Amygdala (tissue), 56 donors: ENCODE measurements around the gene TENM3.
"Not testable (repeated sequence)": the region's sequence is repeated elsewhere in the genome, so short reads cannot be mapped to it uniquely, and the experiment has no call there.

Source experiments
- DNase-seq, 56 donors: peaks; one replicate each; lab custom pipeline; 2025; lab: John Stamatoyannopoulos, UW

Gene TENM3

DNA sequence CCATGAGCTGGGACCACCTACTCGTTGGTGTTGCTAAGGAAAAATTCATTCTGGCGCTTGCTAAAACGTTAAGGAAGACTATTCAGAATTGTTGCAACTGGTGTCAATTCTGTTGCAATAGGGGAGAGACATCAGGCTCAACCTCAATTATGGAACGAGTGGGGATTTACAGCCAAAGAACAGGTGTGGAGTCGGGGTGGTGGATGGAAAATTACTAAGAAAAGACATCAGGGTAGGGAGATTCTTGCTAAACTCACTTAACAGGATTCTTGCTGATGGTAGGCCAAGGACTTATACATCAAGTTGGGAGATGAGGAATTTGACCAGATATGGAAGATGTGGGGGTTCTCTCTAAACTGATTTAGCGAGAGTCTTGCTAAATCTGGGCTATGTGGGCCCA lies 139.7 kb downstream of the TENM3 start:
- no peak for DNase-seq

DNA sequence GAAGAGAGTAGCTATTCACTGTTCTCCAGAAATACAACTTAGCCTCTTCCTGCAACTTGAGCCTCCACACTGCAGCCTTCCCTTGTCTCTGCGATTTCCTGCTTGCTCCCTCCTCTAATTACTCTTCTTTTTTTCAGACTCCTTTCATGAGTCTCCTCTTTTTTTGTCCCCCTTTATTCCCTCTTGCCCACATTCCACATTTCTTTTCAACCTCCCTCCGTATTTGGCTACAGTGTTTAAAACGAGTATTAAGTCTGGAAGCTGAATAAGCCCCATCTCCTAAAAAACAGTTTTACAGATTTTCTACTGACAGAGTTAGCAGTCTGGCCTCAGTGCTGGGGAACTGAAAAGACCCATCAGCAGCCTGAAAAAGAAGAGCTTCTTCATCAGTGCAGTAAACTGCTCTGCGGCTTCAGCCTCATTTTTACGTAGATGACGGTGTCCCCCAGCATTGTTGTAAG lies 141.5 kb downstream of the TENM3 start:
- no peak for DNase-seq

DNA sequence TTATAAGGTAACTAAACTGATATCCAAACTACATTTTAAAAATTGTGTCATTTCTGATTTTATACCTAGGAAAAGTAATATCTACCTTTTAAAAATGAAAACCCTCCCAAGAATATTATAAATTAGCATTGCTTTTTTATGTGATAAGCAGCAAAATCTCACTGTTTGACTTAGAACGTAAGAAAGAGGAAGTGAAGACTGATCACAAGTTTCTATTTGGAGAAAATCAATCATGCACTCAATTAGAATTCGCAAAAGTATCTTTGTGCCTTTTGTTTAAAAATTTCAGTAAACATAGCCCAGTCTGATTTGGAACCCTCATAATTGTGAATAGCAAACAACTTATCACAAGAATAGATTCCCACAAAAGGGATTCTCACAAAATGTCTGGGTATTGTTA lies 142.7 kb downstream of the TENM3 start:
- no peak for DNase-seq

DNA sequence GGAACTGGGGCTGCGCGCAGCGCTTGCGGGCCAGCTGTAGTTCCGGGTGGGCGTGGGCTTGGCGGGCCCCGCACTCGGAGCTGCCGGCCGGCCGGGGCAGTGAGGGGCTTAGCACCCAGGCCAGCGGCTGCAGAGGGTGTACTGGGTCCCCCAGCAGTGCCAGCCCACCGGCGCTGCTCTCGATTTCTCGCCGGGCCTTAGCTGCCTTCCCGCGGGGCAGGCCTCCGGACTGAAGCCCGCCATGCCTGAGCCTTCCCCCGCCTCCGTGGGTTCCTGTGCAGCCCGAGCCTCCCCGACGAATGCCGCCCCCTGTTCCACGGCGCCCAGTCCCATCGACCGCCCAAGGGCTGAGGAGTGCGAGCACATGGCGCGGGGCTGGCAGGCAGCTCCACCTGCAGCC lies 143.4 kb downstream of the TENM3 start:
- DNase-seq: not testable (repeated sequence)

DNA sequence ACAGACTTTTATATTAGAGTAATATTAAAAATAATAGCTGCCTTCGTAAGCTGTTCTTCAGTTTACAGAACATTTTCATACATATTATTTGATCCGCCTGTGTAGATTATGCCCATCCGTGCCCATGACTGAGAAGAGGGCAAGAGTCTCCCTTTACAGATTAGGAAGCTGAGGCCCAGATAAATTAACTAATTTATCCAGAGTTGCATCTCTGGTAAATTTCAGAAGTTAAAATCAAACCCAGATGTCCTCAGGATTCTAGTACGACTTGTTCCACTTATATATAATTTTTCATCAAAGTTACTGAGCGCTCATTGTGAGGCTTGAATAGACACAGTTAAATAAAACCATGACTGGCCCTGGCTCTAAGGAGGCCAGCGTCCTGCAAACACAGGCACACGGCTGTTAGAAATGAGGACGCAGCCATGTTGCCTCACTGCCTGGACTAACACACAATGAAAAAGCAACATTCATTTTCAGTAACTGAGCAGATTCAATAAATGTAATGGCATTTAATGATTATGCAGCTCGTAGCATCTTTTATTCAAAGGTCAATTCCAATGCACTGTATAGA lies 148.0 kb downstream of the TENM3 start:
- DNase-seq: no peak

DNA sequence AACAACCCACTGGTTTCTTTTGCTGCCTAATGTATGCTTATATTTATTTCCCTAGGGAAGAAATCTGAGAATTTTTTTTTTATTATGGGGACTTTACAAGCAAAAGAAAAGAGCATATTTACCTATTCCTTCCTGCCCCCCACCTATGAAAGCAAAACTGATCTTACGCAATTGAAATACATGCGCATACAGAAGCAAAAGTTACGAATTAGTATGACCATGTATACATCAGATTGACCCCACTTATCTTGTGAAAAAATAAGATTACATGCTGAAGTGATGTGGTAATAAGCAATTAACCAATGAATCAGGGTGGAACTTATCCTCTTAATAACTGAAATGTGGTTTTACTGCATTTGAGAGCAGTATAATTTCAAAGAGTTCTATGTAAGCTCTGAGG lies 151.0 kb downstream of the TENM3 start:
- DNase-seq: no peak

DNA sequence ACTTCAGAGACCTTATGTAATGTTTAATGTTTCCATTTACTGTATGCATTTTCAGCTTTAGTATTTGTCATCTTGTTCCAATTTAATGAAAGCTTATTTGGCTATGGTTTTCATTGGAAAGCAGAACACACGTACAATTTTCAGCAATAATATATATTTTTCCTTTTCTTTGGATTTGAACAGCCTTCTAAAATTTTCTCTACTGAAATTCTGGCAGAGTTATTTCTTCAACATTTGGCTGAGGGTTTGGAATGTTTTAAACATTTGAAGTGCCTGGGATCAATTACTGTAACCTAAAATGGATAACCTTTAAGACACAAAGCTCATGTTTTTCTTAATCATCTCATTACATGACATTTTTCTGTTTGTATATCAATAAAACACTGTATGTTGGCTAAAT lies 156.9 kb downstream of the TENM3 start:
- no peak for DNase-seq

DNA sequence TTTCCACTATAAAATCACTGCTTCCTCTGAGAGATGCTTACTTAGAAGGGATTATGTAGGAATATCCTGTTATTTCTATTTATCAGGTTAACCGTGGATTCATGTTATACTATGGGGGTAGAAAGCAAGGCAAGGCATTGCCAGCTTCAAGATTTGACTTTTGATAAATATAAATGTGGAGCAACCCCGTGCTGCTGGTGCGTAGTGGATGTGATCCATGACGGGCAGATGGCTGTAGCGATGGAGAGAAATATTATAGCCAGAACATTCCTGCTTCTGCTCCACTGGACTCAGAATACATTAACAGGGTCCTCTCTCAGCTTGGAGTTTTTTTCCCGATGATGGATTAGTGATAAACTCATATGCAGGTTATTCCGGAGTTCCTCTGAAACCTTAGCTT lies 157.6 kb downstream of the TENM3 start:
- no peak for DNase-seq

DNA sequence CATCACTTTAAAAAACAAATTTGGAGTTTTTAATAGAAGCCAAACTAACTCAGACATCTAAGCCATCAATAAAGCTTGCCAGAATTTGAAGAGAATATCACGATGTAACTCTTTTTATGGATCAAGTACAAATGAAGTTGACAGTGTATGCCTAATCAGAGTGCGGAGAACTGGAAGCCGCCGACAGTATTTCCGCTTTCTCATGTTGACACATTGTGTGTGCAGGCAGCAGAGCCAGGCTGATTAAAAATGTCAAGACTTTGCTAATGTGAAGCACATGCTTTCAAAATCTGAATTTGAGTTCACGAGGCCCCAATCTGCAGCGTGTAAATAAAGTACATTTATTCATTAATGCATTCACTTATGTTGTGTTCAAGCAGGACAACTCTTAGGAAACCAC lies 161.2 kb downstream of the TENM3 start:
- DNase-seq: no peak

DNA sequence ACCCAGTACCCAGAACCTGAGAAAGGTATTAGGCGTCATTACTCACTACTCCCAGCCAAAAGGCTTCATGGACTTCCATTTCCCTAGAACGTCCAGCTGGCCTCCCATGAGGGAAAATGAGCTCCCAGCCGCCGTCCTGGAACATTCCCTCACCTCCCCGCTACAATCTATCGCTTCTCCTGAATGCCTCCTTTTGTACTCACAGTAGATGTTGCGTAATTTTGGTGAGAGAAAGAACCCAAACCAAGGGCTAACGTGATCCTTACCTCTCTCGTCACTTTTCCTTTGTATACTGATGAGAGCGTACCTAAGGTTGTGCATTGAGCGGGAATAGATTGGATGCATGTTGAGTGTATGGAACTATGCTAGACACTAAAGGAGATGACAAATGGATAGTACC lies 161.9 kb downstream of the TENM3 start:
- no peak for DNase-seq

DNA sequence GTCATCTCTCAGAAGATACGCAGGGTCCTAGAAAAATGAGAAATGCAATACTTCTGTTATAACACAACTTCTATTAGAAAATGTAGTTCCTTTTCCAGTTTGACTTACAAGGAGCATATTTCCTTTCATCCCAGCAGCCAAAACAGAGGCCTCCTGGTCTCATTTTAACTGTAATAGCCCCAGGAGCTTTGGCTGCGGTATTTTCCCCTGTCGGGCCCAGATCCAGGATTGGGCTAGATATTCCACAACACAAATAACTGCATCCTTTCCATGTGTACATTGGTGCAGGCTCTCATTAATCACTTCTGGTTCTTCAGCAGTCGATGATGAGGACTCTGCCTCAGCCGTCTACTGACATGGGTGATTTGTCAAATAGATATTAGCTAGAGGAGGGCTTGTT lies 166.1 kb downstream of the TENM3 start:
- no peak for DNase-seq

DNA sequence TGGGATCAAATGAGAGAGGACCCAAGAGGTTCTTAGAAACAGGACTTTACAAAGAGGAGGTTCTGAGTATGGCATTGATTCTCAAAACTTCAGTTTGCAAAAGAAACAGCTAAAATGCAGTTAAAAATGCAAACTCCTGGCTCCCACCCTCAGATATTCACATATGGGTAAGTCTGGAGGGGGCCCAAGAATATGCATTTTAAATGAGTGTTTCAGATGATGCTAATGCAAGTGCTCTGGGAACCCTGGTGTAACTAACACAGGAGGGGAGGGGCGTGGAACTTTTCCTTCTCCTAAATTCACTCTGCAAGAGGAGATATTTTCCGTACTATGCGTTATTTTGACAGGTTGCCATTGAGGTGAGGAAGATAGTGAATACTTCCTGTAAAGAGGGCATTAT lies 168.2 kb downstream of the TENM3 start:
- no peak for DNase-seq

DNA sequence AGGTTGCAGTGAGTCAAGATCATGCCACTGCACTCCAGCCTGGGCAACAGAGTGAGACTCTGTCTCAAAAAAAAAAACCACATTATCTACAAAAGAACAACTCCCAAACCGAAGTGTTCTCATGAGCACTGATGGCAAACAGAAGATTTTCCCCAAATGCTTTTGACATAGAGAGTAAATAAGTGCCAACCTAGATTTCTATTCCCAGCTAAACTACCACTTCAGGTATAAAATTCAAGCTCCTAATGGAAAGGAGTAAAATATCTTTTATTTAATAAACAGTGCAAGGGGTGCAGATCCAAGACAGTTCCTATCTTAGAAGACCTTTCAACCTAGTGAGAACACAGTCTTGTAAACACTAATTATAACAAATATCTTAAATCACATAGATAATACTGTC lies 170.3 kb downstream of the TENM3 start:
- DNase-seq: no peak

DNA sequence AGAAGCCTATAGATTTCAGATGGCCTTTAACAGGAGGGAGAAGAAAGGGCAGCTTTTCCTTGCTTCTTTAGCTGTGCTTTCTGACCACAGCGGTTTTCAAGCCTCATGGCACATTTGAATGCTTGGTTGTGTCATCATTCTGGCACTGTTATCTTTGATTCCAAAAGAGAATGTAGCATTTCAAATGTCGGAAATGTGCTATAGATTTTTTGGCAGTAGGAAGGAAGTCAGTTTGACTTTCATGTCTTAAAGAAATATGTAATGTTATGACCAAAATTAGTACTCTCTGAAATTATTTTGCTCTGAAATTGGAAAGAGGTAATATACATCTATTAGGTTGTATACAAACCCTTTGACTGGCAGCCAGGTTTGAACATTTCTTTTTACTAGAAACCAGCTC lies 171.9 kb downstream of the TENM3 start:
- no peak for DNase-seq

DNA sequence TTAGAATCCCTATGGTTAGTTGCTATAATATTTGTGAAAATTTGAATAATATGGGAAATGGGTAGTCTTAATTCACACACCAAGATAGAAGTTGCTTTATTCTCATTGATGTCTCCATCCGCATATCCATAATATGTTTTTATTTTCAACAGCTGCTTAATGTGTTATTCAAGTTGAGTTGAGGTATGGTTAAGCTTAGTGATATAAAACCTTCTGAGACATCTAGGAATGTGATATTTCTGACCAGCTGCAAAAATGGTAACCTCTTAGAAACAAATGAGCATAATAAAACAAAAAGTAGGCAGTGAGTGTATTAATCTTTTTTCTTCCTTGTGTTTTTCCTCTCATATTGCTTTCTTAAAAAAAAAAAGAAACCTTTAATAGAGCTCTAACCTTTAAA lies 172.9 kb downstream of the TENM3 start:
- no peak for DNase-seq

DNA sequence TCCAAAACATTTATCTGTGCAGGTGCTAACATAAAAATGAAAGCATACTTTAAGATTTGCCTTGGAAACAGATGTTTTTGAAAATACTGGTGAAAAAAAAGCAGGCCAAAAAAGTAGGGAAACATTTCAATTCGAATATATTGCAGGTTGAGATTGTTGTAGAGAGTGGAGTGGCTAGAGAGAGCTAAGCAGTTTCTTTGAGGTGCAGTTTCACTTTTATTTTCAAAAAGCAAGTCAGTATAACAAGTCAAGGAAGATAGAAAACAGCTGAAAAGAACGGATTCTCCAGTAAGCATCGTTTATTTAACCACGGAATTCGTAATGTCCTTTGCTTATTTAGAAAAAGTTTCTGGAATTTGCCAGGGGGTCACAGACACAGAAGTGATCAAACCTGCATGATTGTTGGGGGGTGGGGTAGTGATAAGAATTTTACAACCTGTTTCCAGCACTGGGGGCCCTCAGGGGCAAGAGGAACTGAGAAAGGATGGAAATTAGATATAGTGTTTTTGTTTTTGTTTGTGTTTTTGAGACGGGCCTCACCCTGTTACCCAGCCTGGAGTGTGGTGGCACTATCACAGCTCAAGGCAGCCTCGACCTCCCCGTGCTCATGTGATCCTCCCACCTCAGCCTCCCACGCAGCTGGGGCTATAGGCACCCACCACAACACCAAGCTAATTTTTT lies 175.0 kb downstream of the TENM3 start:
- DNase-seq: no peak

DNA sequence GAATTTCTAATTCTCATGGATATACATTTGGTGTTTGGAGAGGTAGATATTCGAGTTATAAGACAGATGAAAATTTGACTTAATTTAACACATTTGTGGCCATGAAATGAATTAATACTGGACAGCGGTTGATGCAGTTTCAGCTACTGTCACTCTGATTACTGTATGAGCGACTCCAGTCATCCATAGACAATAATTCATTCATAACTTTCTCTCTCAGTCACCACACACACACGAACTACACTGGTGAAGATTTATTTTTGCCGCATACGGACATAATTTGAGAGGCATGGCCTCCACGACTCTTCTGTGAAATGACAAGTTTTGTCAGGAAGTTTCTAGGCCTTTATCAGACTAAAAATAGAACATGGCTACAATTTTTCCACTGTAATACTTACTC lies 177.0 kb downstream of the TENM3 start:
- DNase-seq: no peak

DNA sequence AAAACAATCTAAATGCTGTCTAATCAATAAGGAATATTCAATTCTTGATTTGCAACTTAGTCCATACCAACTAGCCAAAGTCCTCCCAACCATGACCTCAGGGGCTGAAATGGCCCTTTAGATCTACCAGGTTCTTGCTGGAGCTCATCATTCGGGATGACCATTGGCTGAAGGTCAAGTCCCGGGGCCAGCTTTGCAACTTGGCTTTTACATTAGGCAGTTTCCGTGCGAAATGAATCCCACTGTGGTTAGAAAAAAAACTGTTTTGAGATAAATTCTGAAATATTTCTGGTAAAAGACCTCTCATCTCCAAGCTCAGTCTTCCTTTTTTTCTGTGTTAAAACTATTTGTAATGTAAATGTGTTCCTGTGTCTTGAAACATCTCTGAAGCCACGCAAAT lies 178.6 kb downstream of the TENM3 start:
- DNase-seq: no peak

DNA sequence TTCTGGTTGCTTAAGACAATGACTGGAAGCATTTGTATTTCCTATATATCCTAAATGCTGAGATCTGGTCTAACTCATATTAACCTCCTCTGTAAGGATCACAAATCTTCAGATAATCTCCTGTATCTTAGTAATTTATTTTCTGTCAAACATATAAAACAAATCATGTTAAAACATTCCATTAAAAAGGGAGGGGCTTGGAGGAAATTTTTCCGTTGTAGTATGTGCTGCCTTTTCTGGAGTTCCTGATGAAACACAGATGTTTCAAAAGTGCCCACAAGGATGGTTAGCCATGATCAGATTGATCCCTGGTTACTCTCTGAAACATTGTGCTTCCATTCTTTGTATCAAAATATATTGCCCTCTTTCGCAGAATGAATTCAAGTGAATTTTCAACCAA lies 182.1 kb downstream of the TENM3 start:
- DNase-seq: no peak

DNA sequence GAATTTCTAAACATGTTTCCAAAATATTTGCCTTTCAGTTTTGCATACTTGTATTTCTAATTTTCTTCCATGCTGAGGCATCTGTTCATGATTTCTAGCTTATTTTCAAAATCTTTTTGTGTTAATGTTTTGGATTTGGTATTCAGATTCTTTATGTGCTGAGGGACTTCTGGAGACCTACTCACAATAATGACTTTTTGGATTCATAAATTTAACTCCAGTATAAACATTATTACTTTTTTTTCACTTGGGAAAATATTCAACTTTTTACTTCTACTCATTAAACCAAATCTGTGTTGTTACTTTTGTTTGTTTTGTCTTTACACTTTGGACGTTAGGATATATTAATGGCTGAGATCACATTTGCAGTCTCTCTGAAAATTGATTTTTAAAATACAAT lies 183.7 kb downstream of the TENM3 start:
- no peak for DNase-seq

DNA sequence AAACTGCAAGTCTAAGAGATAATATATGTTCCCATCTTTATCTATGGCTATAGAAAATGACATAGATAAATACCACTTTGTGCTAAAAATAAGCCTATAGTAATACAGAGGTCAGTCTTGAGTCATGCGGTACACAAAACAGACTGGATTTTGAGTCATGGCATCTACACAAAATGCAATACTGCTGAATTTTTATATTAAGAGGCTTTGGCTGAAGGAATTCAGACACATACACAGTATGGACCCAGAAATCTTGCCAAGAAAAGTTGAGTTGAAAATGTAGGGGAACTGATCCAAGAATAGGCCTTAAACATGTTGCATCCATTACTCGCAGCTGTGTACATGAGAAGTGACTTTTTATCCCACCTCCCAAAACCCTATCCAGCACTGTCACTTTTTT lies 184.4 kb downstream of the TENM3 start:
- DNase-seq: no peak

DNA sequence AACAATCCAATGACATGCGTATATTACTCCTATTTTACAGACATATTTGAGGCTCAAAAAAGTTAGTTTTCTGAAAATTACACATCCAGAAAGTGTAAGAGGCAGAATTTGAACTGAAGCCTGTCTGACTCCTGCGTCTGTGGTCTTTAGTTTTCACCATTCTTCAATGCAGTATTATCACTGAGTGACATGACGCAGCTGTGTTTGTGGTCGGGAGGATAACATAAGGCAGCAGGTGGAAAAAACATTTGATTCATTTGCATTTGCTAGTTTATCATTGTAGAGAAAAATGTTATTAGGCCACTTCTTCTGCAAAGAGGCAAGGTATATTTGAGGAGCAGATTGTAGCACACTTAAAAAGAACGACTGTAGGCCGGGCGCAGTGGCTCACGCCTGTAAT lies 186.7 kb downstream of the TENM3 start:
- DNase-seq: no peak

DNA sequence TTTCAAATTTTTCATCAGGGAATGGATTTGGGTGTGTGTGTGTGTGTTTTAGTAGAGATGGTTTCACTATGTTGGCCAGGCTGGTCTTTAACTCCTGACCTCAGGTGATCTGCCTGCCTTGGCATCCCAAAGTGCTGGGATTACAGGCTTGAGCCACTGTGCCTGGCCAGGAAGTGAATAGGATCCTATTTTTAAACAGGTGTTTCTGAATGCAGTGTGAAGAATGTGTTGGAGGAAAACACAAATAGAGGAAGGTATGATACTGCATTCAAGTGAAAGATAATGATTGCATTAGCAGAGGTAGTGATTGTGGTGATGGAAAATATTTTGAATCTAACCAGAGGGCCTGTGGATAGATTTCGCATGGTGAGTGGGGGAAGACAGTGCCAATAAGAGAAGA lies 189.6 kb downstream of the TENM3 start:
- no peak for DNase-seq
